CD4-positive, CD25-positive, alpha-beta regulatory T cell (primary cell): Measurements from ENCODE around the gene SPATS1. TPM values are rescaled to one million over a fixed set of nuclear protein-coding genes. Genes with fewer than 3 reads are reported as not detected.

Experiments used
- ATAC-seq, 2 donors: fragments of 150-1000 bp; cut with Tn5 transposase; one replicate each; pipeline ENCODE4 v1.10.0; 2021; ENCODE audit warnings: low read depth in 2 of 2, moderate number of reproducible peaks in 2 of 2, moderate library complexity in 1 of 2
- DNase-seq, 3 donors: peaks; one replicate each; pipeline versions ENCODE4 v3.0.0 to v3.0.0-alpha.2; 2012 to 2022; ENCODE audit warnings: mixed read lengths in 1 of 3
- H3K27ac ChIP-seq: one replicate; pipeline ENCODE4 v1.7.0; 2013; ENCODE audit warnings: mild to moderate bottlenecking, low read length; ENCODE audit not compliant: insufficient read depth, poor library complexity, severe bottlenecking
- H3K27me3 ChIP-seq: one replicate; pipeline ENCODE4 v1.7.0; 2013; ENCODE audit warnings: low read length; ENCODE audit not compliant: control insufficient read depth, insufficient read depth
- H3K36me3 ChIP-seq: one replicate; pipeline ENCODE4 v1.7.0; 2013; ENCODE audit warnings: mild to moderate bottlenecking, low read length, moderate library complexity; ENCODE audit not compliant: control insufficient read depth, insufficient read depth
- H3K4me1 ChIP-seq: 2 replicates; pipeline ENCODE4 v1.7.0; 2013; ENCODE audit warnings: mild to moderate bottlenecking, low read length; ENCODE audit not compliant: insufficient read depth, control insufficient read depth, poor library complexity, severe bottlenecking
- H3K4me3 ChIP-seq: one replicate; pipeline ENCODE4 v1.7.0; 2013; ENCODE audit warnings: low read depth, mild to moderate bottlenecking, low read length, moderate library complexity
- H3K9me3 ChIP-seq, 2 experiments: 1 replicate in 1 of 2; 2 replicates in 1 of 2; pipeline ENCODE4 v1.7.0; 2013; ENCODE audit warnings: low read length in 2 of 2, mild to moderate bottlenecking in 1 of 2, moderate library complexity in 1 of 2; ENCODE audit not compliant: control insufficient read depth in 2 of 2
- H3K27ac Mint-ChIP-seq, 3 donors: one replicate each; pipeline ENCODE4 v1.8.0; 2020 to 2022; ENCODE audit warnings: mild to moderate bottlenecking in 3 of 3, mixed read lengths in 3 of 3, moderate library complexity in 2 of 3
- H3K27me3 Mint-ChIP-seq: one replicate; pipeline ENCODE4 v1.8.0; 2022; ENCODE audit warnings: mild to moderate bottlenecking, mixed read lengths
- H3K36me3 Mint-ChIP-seq: one replicate; pipeline ENCODE4 v1.8.0; 2020; ENCODE audit warnings: mixed read lengths
- H3K4me1 Mint-ChIP-seq, 4 donors: one replicate each; pipeline ENCODE4 v1.8.0; 2020 to 2022; ENCODE audit warnings: mixed read lengths in 4 of 4, mild to moderate bottlenecking in 1 of 4
- H3K4me3 Mint-ChIP-seq, 4 donors: one replicate each; pipeline ENCODE4 v1.8.0; 2020 to 2022; ENCODE audit warnings: mild to moderate bottlenecking in 4 of 4, mixed read lengths in 4 of 4, moderate library complexity in 3 of 4
- H3K9me3 Mint-ChIP-seq, 7 donors: one replicate each; pipeline ENCODE4 v1.8.0; 2020 to 2022; ENCODE audit warnings: mixed read lengths in 7 of 7, mild to moderate bottlenecking in 3 of 7, moderate library complexity in 2 of 7
- polyA plus RNA-seq, 4 donors: library from polyadenylated mRNA; unstranded; fragments of 300-500 nt; fragmentation: Illumina TruSeq; gene quantifications; one replicate each; pipeline ENCODE4 v1.2.3, GENCODE V29; 2021
- total RNA-seq: library from RNA; stranded (reverse); gene quantifications from one replicate; pipeline ENCODE4 v1.2.3, GENCODE V29; 2022

The SPATS1 gene
- total RNA-seq (not detected), polyA plus RNA-seq (not detected)

GRCh38 chr6:44342489-44342888 lies at the start of gene SPATS1:
Gene SPATS1 (plus strand): TSS chr6:44342650. CDS start chr6:44343096, 446 bp downstream.
- Mint-ChIP-seq H3K4me3 (no peak within 1 kb of the TSS), H3K27ac (no peak within 1 kb of the TSS), H3K36me3 (no peaks in the 10 kb centered on the region), H3K9me3 (no peaks in the 10 kb centered on the region), H3K4me1 (no peaks in the 10 kb centered on the region), H3K27me3 (peaks cover 68% of the 10 kb centered on the region)
- Histone ChIP-seq H3K36me3 (no peaks in the 10 kb centered on the region), H3K4me1 (no peaks in the 10 kb centered on the region), H3K27me3 (peaks cover 27% of the 10 kb centered on the region), H3K4me3 (no peak within 1 kb of the TSS), H3K27ac (no peak within 1 kb of the TSS), H3K9me3 (no peaks in the 10 kb centered on the region)
- ATAC-seq (no peak), DNase-seq (no peak)

DNA sequence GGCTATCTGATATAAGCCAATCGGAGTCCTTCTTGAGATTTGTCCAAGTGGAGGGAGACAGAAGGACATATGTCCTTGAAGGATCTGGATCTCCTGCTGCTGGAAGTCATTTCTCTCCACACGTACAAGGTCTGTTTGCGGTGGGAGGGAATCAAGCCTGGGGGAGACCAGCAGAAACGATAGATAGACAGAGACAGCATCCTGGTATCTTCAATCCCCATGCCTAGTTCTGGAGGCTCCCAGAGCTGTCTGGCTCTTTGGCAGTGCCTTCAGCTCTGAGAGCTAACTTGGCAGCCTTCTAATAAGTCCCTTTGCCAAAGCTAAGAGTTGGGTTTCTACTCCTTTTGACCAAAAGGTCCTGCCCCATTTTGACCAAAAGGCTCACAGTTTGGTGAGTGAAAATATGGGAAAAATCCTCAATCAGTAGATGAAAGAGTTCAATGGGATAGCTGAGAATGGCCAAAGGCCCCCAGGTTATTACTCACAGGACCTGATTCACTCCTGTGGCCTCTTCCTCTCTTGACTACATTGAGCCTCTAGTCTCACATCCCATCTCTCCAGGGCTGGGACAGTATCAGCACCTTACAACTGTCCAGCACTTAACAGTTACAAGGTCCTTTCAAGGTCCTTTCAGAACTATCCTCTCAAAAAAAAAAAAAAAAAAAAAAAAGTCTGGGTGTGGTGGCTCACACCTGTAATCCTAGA lies 49.6 kb upstream of the SPATS1 start:
- no peak overlapping the region for H3K27ac Mint-ChIP-seq
- ATAC-seq (no peak), DNase-seq (no peak)
- H3K36me3 Mint-ChIP-seq: no peaks in the 10 kb centered on the region
- H3K36me3 ChIP-seq: no peaks in the 10 kb centered on the region
- no peaks in the 10 kb centered on the region for H3K9me3 ChIP-seq
- H3K4me3 Mint-ChIP-seq: no peak overlapping the region
- H3K27me3 Mint-ChIP-seq: peaks cover 69% of the 10 kb centered on the region
- H3K27ac ChIP-seq: no peak overlapping the region
- peaks cover 12% of the 10 kb centered on the region for H3K4me1 ChIP-seq
- peaks cover 0 to 2% (median 0%) of the 10 kb centered on the region in 7 donors for H3K9me3 Mint-ChIP-seq
- peaks cover 0 to 11% (median 0%) of the 10 kb centered on the region in 4 donors for H3K4me1 Mint-ChIP-seq
- no peak overlapping the region for H3K4me3 ChIP-seq
- H3K27me3 ChIP-seq: peaks cover 34% of the 10 kb centered on the region

DNA sequence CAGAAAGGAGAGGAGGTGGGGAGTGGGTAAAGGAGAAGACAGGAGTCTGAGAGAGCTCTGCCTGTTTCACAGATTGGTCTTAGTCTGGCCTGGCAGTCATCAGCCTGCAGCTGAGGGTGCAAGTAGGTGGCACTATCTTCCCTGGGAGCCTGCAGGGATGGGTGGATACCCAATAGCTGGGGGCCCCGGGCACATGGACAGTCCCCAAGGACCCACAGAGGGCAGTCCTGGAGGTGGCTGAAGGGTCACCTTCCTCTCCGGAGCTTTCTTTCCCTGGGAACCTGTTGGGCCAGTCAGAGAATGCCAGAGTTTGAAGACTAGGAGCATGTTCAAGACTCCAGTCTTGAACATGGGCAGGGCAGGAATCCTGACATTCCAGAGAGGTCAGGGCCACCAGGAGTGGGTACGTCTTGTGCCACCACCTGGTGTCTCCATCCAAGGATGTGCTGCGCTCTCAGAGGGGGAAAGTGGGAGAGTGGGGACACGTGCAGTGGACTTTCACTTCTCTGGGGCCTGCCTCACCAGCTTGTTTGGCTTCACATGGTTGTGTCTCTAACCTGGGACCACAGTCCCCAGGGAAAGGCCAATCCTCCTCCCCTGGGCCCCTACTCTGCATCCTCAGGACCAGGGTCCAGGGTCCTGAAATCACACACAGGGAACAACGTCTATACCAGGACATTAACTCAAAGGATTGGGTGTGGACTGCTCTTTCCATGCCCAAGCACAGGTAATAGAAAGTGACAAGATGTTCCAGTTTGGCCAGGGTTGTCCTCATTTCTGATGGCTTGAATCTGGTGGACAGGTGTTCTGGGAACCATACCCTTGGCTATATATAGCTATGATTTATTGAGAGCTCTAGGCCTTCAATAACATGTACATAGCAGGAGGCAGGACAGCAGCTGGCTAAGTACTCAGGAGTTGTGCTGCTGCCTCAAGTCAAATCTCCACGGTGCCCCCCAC lies 47.3 kb upstream of the SPATS1 start:
- no peak for ATAC-seq
- Histone ChIP-seq H3K36me3 (no peaks in the 10 kb centered on the region), H3K4me3 (no peak overlapping the region), H3K9me3 (no peaks in the 10 kb centered on the region), H3K27ac (no peak overlapping the region), H3K27me3 (peaks cover 29% of the 10 kb centered on the region), H3K4me1 (peaks cover 16% of the 10 kb centered on the region)
- H3K4me3 Mint-ChIP-seq: no peak overlapping the region
- H3K27ac Mint-ChIP-seq: peak overlapping the region in 1 of 3 donors; percentile 56
- H3K36me3 Mint-ChIP-seq: peaks cover 1% of the 10 kb centered on the region
- no peak for DNase-seq
- H3K4me1 Mint-ChIP-seq: peaks cover 0 to 17% (median 0%) of the 10 kb centered on the region in 4 donors
- peaks cover 0 to 2% (median 0%) of the 10 kb centered on the region in 7 donors for H3K9me3 Mint-ChIP-seq
- H3K27me3 Mint-ChIP-seq: peaks cover 70% of the 10 kb centered on the region

DNA sequence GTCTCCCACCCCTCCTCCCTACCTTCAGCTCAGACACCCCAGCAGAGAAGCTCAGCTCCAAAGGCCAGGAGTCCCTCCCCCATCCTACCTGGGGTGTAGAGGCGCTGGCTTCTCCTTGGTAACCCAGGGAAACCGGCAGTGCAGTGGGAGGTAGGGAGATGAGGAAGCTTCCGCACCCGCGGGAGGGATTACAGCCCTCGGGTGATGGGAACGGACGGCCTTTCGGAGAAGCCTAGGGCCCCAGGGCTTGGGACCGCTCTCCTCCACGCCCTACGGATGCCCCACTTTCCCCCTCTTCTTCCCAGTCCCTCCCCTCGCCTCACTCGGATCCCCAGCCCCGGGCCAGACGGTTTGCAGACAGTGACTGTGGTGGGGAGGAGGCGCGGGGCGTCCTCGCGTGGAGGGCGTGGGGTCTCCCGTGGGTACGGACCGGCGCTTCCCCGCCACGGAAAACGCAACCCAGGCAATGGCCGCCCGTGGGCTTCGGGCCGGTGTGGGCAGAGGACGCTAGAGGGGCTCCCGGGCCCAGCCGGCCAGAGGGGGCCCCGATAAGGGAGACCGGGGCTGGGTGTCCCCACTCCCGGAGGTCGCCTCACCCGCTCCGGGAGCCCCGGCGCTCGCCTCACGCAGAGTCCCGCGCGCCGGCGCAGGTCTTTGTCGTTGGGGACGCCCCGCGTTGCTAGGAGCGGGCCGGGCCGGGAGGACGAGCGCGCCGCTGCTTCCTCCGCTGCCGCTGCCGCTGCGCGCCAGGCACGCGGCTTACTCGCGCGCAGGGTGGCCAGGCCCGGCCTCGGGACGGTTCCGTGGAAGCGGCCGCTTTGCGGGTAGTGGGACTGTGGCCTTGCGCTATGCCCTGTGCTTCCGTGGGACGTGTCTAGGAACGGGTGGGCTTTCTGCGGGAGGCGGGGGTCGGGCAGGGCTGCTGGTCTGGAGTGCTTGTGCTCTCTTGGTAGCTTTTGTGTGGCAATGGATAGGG lies 45.1 kb upstream of the SPATS1 start:
- ATAC-seq (peak; percentile 64 to 66), DNase-seq (peak in 2 of 3 donors; percentile 44 to 49)
- Mint-ChIP-seq H3K36me3 (peaks cover 18% of the 10 kb centered on the region), H3K9me3 (peaks cover 0 to 2% (median 0%) of the 10 kb centered on the region in 7 donors), H3K4me3 (peak overlapping the region in 3 of 4 donors; percentile 36 to 74 (median 53)), H3K27me3 (peaks cover 59% of the 10 kb centered on the region), H3K27ac (no peak overlapping the region), H3K4me1 (peaks cover 0 to 17% (median 0%) of the 10 kb centered on the region in 4 donors)
- H3K36me3 ChIP-seq: peaks cover 16% of the 10 kb centered on the region
- H3K27ac ChIP-seq: no peak overlapping the region
- H3K4me3 ChIP-seq: no peak overlapping the region
- peaks cover 16% of the 10 kb centered on the region for H3K4me1 ChIP-seq
- H3K9me3 ChIP-seq: no peaks in the 10 kb centered on the region
- H3K27me3 ChIP-seq: peaks cover 21% of the 10 kb centered on the region

DNA sequence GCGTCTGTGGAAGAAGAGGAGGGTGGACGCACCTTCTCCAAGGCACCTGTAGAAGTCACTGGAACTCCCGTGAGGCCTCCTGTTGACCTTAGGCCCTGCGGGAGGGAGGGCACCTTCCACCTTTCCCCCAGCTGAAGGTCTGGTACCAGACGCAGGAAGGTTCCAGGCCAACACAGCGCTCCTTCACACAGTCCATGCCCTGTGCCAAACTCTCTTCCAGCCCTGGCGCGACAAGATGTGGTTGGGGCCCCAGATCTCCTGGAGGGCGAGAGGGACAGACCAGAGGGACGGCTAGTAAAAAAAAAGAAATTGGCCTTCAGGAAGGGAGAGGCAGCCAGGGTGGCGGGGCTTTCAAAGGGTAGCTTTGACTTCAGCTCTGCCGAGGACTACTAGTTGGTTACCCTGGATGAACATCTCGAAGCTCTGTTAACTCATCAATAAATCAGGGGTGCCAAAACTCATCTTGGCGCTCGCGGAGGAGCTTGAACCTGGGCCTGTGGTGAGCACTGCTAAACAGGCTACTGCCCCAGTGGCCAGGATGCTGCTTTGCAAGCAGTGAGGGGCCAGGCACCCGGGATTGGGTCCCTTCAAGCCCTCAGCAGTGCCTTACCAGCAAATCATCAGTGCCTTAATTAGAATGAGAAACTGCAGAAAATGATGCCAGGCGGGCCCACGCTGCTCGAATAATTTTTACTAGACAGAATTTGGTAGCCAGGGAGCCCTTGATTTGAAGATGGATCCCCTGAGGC lies 44.2 kb upstream of the SPATS1 start:
- peaks cover 23% of the 10 kb centered on the region for H3K36me3 ChIP-seq
- H3K4me1 Mint-ChIP-seq: peaks cover 0 to 17% (median 0%) of the 10 kb centered on the region in 4 donors
- DNase-seq: no peak
- no peak overlapping the region for H3K27ac Mint-ChIP-seq
- peaks cover 18% of the 10 kb centered on the region for H3K36me3 Mint-ChIP-seq
- peaks cover 0 to 2% (median 0%) of the 10 kb centered on the region in 7 donors for H3K9me3 Mint-ChIP-seq
- no peaks in the 10 kb centered on the region for H3K9me3 ChIP-seq
- ATAC-seq: no peak
- H3K27ac ChIP-seq: no peak overlapping the region
- H3K4me1 ChIP-seq: peaks cover 16% of the 10 kb centered on the region
- H3K27me3 ChIP-seq: peaks cover 17% of the 10 kb centered on the region
- H3K4me3 Mint-ChIP-seq: peak overlapping the region in 2 of 4 donors; percentile 28 to 53
- H3K27me3 Mint-ChIP-seq: peaks cover 52% of the 10 kb centered on the region
- no peak overlapping the region for H3K4me3 ChIP-seq

DNA sequence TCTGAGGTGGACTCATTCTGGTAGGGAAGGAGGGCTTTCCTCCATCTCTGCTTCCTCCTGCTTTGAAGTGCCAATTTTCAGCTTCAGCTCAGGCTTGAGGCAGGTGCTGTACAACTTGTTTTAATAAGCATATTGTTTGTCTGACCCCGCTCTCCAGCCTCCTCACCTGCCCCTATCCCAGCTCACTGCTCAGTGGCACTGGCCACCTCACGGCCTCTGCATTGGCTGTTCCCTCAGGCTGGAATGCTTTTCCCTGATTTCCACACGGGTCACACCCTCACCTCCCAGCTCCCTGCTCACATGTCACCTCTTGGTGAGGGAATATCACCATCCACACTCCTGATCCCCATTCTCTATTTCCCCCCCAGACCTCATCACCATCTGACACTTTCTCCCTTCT lies 43.6 kb upstream of the SPATS1 start:
- Histone ChIP-seq H3K9me3 (no peaks in the 10 kb centered on the region), H3K27me3 (peaks cover 17% of the 10 kb centered on the region), H3K4me1 (peaks cover 16% of the 10 kb centered on the region), H3K36me3 (peaks cover 27% of the 10 kb centered on the region), H3K27ac (no peak overlapping the region), H3K4me3 (no peak overlapping the region)
- Mint-ChIP-seq H3K27ac (no peak overlapping the region), H3K4me3 (peak overlapping the region in 1 of 4 donors; percentile 62), H3K4me1 (peaks cover 0 to 17% (median 3%) of the 10 kb centered on the region in 4 donors), H3K27me3 (peaks cover 46% of the 10 kb centered on the region), H3K36me3 (peaks cover 18% of the 10 kb centered on the region), H3K9me3 (peaks cover 0 to 2% (median 0%) of the 10 kb centered on the region in 7 donors)
- DNase-seq (no peak), ATAC-seq (no peak)
